ENCODE measurements around the gene SPARCL1. TPM values are rescaled to one million over a fixed set of nuclear protein-coding genes. Genes with fewer than 3 reads are reported as not detected.
"Not testable (repeated sequence)": the region's sequence is repeated elsewhere in the genome, so short reads cannot be mapped to it uniquely, and the experiment has no call there.

The SPARCL1 gene
- polyA plus RNA-seq, 1 donor (not counting 4 experiments of a cell fraction or from before 2014, with no cell fraction given) = not detected

DNA sequence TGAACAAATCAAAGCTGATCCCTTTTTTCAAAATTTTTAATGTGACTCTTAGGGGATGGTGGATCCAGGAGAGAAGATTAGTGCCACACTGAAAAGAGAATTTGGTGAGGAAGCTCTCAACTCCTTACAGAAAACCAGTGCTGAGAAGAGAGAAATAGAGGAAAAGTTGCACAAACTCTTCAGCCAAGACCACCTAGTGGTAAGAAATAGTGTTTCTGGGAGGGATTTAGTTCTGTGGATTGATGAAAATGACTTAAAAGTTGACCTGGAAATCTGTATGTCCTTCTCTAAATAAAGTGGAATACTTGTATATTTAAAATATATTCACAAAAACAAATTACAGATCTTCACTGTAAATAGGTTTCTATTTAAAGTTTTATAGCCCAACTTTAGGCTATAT, 77.6 kb downstream of the SPARCL1 start:
- DNase-seq (ENCODE audit: low read depth, low spot score) (no peak), FAIRE-seq (no peak)
- Histone ChIP-seq H3K4me2 (ENCODE audit: control insufficient read depth, extremely low read depth, insufficient read depth, low read depth, low read length) (no peak overlapping the region), H3K4me3 (ENCODE audit: control insufficient read depth in 2 of 3, extremely low read depth in 1 of 3, insufficient read depth in 2 of 3, low read depth in 1 of 3, low read length in 3 of 3) (no peak overlapping the region), H3K79me2 (ENCODE audit: control insufficient read depth, insufficient read depth, low read length) (no peaks in the 10 kb centered on the region), H3K9ac (ENCODE audit: control insufficient read depth, extremely low read depth, insufficient read depth, low read length) (no peak overlapping the region), H4K20me1 (ENCODE audit: control insufficient read depth, extremely low read depth, insufficient read depth, low read length) (no peaks in the 10 kb centered on the region), H3K4me1 (ENCODE audit: control insufficient read depth, extremely low read depth, insufficient read depth, low read length) (no peaks in the 10 kb centered on the region), H3K27ac (ENCODE audit: control insufficient read depth, insufficient read depth, low read length) (no peak overlapping the region), H3K9me1 (ENCODE audit: control insufficient read depth, extremely low read depth, insufficient read depth, low read length) (no peaks in the 10 kb centered on the region), H2AFZ (ENCODE audit: control insufficient read depth, low read length) (no peak overlapping the region), H3K36me3 (ENCODE audit: control insufficient read depth in 2 of 2, extremely low read depth in 1 of 2, insufficient read depth in 2 of 2, low read length in 2 of 2) (peaks cover 0 to 3% of the 10 kb centered on the region in 2 experiments), H3K9me3 (ENCODE audit: control insufficient read depth, low read depth, low read length) (no peaks in the 10 kb centered on the region), H3K27me3 (ENCODE audit: control insufficient read depth, extremely low read depth, insufficient read depth, low read length) (no peaks in the 10 kb centered on the region)
- dilution Hi-C loops (cut with MboI; ENCODE audit: extremely low pct_ligation_motif_present, low sequenced_read_pairs) = no loop called here
- TF ChIP-seq EZH2 (IDR thresholded peaks at IDR 0.05; ENCODE audit: low read length) = no peak
- TF ChIP-seq, protein P1, sequence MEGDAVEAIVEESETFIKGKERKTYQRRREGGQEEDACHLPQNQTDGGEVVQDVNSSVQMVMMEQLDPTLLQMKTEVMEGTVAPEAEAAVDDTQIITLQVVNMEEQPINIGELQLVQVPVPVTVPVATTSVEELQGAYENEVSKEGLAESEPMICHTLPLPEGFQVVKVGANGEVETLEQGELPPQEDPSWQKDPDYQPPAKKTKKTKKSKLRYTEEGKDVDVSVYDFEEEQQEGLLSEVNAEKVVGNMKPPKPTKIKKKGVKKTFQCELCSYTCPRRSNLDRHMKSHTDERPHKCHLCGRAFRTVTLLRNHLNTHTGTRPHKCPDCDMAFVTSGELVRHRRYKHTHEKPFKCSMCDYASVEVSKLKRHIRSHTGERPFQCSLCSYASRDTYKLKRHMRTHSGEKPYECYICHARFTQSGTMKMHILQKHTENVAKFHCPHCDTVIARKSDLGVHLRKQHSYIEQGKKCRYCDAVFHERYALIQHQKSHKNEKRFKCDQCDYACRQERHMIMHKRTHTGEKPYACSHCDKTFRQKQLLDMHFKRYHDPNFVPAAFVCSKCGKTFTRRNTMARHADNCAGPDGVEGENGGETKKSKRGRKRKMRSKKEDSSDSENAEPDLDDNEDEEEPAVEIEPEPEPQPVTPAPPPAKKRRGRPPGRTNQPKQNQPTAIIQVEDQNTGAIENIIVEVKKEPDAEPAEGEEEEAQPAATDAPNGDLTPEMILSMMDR (optimal IDR thresholded peaks at IDR 0.05 in 1 of 3, IDR thresholded peaks at IDR 0.05 in 1 of 3, conservative IDR thresholded peaks at IDR 0.05 in 1 of 3; ENCODE audit: extremely low read depth in 1 of 3, insufficient read depth in 2 of 3, low read length in 3 of 3) = no peak

DNA sequence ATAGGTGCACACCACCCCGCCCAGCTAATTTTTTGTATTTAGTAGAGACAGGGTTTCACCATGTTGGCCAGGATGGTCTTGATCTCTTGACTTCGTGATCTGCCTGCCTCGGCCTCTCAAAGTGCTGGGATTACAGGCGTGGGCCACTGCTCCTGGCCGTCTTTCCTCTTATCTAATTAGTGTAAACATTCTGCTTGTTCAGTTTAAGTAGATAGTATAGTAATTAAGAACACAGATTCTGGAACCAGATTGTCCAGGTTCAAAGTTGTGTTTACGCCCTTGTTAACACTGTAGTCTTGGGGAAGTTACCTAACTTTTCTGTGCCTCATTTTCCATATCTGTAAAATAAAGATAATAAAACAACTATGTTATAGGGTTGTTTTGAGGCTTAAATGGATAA, 82.8 kb downstream of the SPARCL1 start:
- dilution Hi-C loops (cut with MboI; ENCODE audit: extremely low pct_ligation_motif_present, low sequenced_read_pairs) = not testable (repeated sequence)

DNA sequence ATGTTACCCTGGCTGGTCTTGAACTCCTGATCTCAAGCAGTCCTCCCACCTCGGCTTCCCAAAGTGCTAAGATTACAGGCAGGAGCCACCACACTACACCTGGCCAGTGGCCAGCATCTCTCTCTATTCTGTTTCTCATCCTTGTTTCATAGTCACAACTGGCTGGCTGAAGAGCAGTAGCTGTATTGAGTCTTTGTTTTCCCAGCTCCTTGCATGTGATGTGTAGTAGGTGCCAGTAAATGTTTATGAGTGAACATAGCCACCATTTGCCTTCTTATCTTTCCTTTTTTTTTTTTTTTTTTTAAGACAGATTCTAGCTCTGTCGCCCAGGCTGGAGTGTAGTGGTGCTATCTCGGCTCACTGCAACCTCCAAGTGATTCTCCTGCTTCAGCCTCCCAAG, 83.2 kb downstream of the SPARCL1 start:
- H3K27ac ChIP-seq (ENCODE audit: control insufficient read depth, insufficient read depth, low read length) = no peak overlapping the region

More for the DNA sequence above, 82.8 kb downstream of the SPARCL1 start:
- H3K4me1 ChIP-seq (ENCODE audit: control insufficient read depth, extremely low read depth, insufficient read depth, low read length); H3K79me2 ChIP-seq (ENCODE audit: control insufficient read depth, insufficient read depth, low read length); H2AFZ ChIP-seq (ENCODE audit: control insufficient read depth, low read length); H3K9me3 ChIP-seq (ENCODE audit: control insufficient read depth, low read depth, low read length); H3K4me2 ChIP-seq (ENCODE audit: control insufficient read depth, extremely low read depth, insufficient read depth, low read depth, low read length); H3K9me1 ChIP-seq (ENCODE audit: control insufficient read depth, extremely low read depth, insufficient read depth, low read length); H3K27me3 ChIP-seq (ENCODE audit: control insufficient read depth, extremely low read depth, insufficient read depth, low read length); H4K20me1 ChIP-seq (ENCODE audit: control insufficient read depth, extremely low read depth, insufficient read depth, low read length); H3K4me3 ChIP-seq (ENCODE audit: control insufficient read depth in 2 of 3, extremely low read depth in 1 of 3, insufficient read depth in 2 of 3, low read depth in 1 of 3, low read length in 3 of 3); DNase-seq (ENCODE audit: low read depth, low spot score); FAIRE-seq; H3K9ac ChIP-seq (ENCODE audit: control insufficient read depth, extremely low read depth, insufficient read depth, low read length); H3K36me3 ChIP-seq (ENCODE audit: control insufficient read depth in 2 of 2, extremely low read depth in 1 of 2, insufficient read depth in 2 of 2, low read length in 2 of 2); H3K27ac ChIP-seq (ENCODE audit: control insufficient read depth, insufficient read depth, low read length): not testable (repeated sequence)

More for the DNA sequence above, 83.2 kb downstream of the SPARCL1 start:
- DNase-seq (ENCODE audit: low read depth, low spot score) = no peak
- H3K9me3 ChIP-seq (ENCODE audit: control insufficient read depth, low read depth, low read length) = no peaks in the 10 kb centered on the region
- FAIRE-seq = no peak
- H3K79me2 ChIP-seq (ENCODE audit: control insufficient read depth, insufficient read depth, low read length) = no peaks in the 10 kb centered on the region
- no peak overlapping the region for H2AFZ ChIP-seq (ENCODE audit: control insufficient read depth, low read length)
- H3K36me3 ChIP-seq (ENCODE audit: control insufficient read depth in 2 of 2, extremely low read depth in 1 of 2, insufficient read depth in 2 of 2, low read length in 2 of 2) = peaks cover 0 to 3% of the 10 kb centered on the region in 2 experiments
- no peak overlapping the region for H3K9ac ChIP-seq (ENCODE audit: control insufficient read depth, extremely low read depth, insufficient read depth, low read length)
- no peak for TF ChIP-seq EZH2 (IDR thresholded peaks at IDR 0.05; ENCODE audit: low read length)
- TF ChIP-seq, protein P1 (optimal IDR thresholded peaks at IDR 0.05 in 1 of 3, IDR thresholded peaks at IDR 0.05 in 1 of 3, conservative IDR thresholded peaks at IDR 0.05 in 1 of 3; ENCODE audit: extremely low read depth in 1 of 3, insufficient read depth in 2 of 3, low read length in 3 of 3) = no peak
- dilution Hi-C loops (cut with MboI; ENCODE audit: extremely low pct_ligation_motif_present, low sequenced_read_pairs) = no loop called here
- no peak overlapping the region for H3K4me3 ChIP-seq (ENCODE audit: control insufficient read depth in 2 of 3, extremely low read depth in 1 of 3, insufficient read depth in 2 of 3, low read depth in 1 of 3, low read length in 3 of 3)
- H3K4me1 ChIP-seq (ENCODE audit: control insufficient read depth, extremely low read depth, insufficient read depth, low read length) = no peaks in the 10 kb centered on the region
- no peaks in the 10 kb centered on the region for H3K9me1 ChIP-seq (ENCODE audit: control insufficient read depth, extremely low read depth, insufficient read depth, low read length)
- no peak overlapping the region for H3K4me2 ChIP-seq (ENCODE audit: control insufficient read depth, extremely low read depth, insufficient read depth, low read depth, low read length)
- no peaks in the 10 kb centered on the region for H3K27me3 ChIP-seq (ENCODE audit: control insufficient read depth, extremely low read depth, insufficient read depth, low read length)
- H4K20me1 ChIP-seq (ENCODE audit: control insufficient read depth, extremely low read depth, insufficient read depth, low read length) = no peaks in the 10 kb centered on the region
